ENCODE measurements around the gene GDF2. TPM values are rescaled to one million over a fixed set of nuclear protein-coding genes. Genes with fewer than 3 reads are reported as not detected.

The GDF2 gene
- total and polyA plus RNA-seq, 2 of the 4 experiments (the other 2 are of a cell fraction) = under 0.01 TPM; not detected in 1

DNA sequence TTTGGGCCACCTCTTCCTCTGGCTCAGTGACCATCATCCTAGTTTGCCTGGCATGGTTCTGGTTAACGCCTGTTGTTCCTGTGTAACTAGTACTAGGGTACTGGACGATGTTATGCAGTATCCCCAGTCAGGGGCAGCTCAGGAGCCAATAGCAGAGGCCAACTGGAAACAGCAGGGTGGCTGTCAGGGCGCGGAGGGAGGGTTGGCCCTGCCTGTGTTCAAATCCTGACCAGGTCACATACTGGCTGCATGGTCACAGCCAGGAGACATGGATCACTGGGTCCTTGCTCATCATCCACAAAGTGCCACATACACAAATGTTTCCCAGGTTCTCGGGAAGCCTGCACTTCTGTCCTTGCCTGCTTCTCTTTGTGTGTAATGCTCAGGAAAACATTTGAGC is 13.7 kb downstream of the GDF2 start:
- peaks cover 1% of the 10 kb centered on the region; the same call in 1 of the 2 replicates for H3K4me1 ChIP-seq (ENCODE audit: control insufficient read depth, insufficient read depth, low read length)
- H3K27me3 ChIP-seq (ENCODE audit: control insufficient read depth, insufficient read depth, low read length) = peaks cover 15% of the 10 kb centered on the region
- intact Hi-C loops (cut with micrococcal nuclease) = no loop called here
- ATAC-seq (ENCODE audit: low read depth) (no peak), DNase-seq (no peak)
- no CpG with 5 or more reads among the region's 5 CpGs for WGBS, 2 experiments (ENCODE audit: extremely low coverage in 2 of 2, insufficient read length in 1 of 2)
- no TSS peak for BruUV-seq (replicated peaks)
- peak overlapping the region; percentile 69; the same call in 1 of the 2 replicates for H4K91ac ChIP-seq (ENCODE audit: insufficient read depth, low read depth, low read length)
- peak overlapping the region in 1 of 2 experiments; percentile 19; a peak in 1 of 4 replicates for H4K8ac ChIP-seq (ENCODE audit: low read depth in 2 of 2, low read length in 2 of 2)
- no peak overlapping the region for H3K27ac ChIP-seq (ENCODE audit: insufficient read depth, low read length)
- TF ChIP-seq NFE2L2 (IDR thresholded peaks at IDR 0.05; ENCODE audit: low read depth, low read length) (no peak), SMC3 (IDR thresholded peaks at IDR 0.05; ENCODE audit: low read depth, low read length) (no peak), POLR2A (IDR thresholded peaks at IDR 0.05; ENCODE audit: low read depth, low read length) (no peak), CEBPB (IDR thresholded peaks at IDR 0.05; ENCODE audit: low read depth, low read length) (no peak), RAD21 (IDR thresholded peaks at IDR 0.05; ENCODE audit: low read length) (no peak), CHD1 (IDR thresholded peaks at IDR 0.05; ENCODE audit: low read depth, low read length) (no peak), RCOR1 (IDR thresholded peaks at IDR 0.05; ENCODE audit: insufficient replicate concordance, low read length) (no peak), MXI1 (IDR thresholded peaks at IDR 0.05; ENCODE audit: borderline replicate concordance, low read depth, low read length) (no peak)
- TF ChIP-seq, protein P1, sequence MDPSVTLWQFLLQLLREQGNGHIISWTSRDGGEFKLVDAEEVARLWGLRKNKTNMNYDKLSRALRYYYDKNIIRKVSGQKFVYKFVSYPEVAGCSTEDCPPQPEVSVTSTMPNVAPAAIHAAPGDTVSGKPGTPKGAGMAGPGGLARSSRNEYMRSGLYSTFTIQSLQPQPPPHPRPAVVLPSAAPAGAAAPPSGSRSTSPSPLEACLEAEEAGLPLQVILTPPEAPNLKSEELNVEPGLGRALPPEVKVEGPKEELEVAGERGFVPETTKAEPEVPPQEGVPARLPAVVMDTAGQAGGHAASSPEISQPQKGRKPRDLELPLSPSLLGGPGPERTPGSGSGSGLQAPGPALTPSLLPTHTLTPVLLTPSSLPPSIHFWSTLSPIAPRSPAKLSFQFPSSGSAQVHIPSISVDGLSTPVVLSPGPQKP (IDR thresholded peaks at IDR 0.05; ENCODE audit: borderline replicate concordance, low read depth, low read length) = no peak
- H2BK120ac ChIP-seq (ENCODE audit: low read depth, low read length) = peak overlapping the region; percentile 47
- in situ Hi-C loops (cut with MboI; ENCODE audit: low sequenced_read_pairs) = no loop called here
- no peak overlapping the region for H3K4me2 ChIP-seq (ENCODE audit: low read depth, low read length)
- no peak overlapping the region for H3K23ac ChIP-seq (ENCODE audit: low read depth, low read length)
- CTCF ChIA-PET = no interaction called here
- peak overlapping the region; percentile 48 for H2AK5ac ChIP-seq (ENCODE audit: low read depth, low read length)
- H3K9ac ChIP-seq (ENCODE audit: low read depth, low read length) = no peak overlapping the region
- peak overlapping the region; percentile 55 for H3K4ac ChIP-seq (ENCODE audit: low read depth, low read length)
- no peak overlapping the region for H3K18ac ChIP-seq (ENCODE audit: low read depth, low read length)
- H3K79me1 ChIP-seq (ENCODE audit: low read depth in 1 of 2, low read length in 2 of 2) = no peaks in the 10 kb centered on the region
- H2BK15ac ChIP-seq (ENCODE audit: low read depth, low read length) = peak overlapping the region; percentile 11; the same call in 1 of the 3 replicates
- POLR2A ChIA-PET (ENCODE audit: unreplicated experiment) = no interaction called here
- no peaks in the 10 kb centered on the region for H3K9me1 ChIP-seq (ENCODE audit: insufficient read depth, low read length)
- dilution Hi-C loops (cut with HindIII; ENCODE audit: low sequenced_read_pairs, unreplicated experiment) = no loop called here
- no peak overlapping the region for H3K4me3 ChIP-seq (ENCODE audit: insufficient read depth, low read depth, low read length)
- no peak overlapping the region for H3K56ac ChIP-seq (ENCODE audit: extremely low read depth, insufficient read depth, low read length)
- H2AK9ac ChIP-seq (replicated peaks; ENCODE audit: low read depth, low read length, poor library complexity) = no peak overlapping the region
- H3K14ac ChIP-seq (replicated peaks; ENCODE audit: low read depth, low read length) = peak overlapping the region; percentile 37
- no peaks in the 10 kb centered on the region for H3K9me3 ChIP-seq (ENCODE audit: control insufficient read depth, insufficient read depth, low read length)
- H2AFZ ChIP-seq (replicated peaks; ENCODE audit: low read length, poor library complexity) = peak overlapping the region; percentile 27
- H2BK5ac ChIP-seq (ENCODE audit: low read depth, low read length, poor library complexity, severe bottlenecking) = peak overlapping the region; percentile 61
- no peaks in the 10 kb centered on the region for H3K36me3 ChIP-seq (ENCODE audit: control insufficient read depth, insufficient read depth, low read length)
- 0 out of 2 replicates have a peak overlapping the region, but pooled peaks have one; percentile 5 for H2BK20ac ChIP-seq (ENCODE audit: low read depth, low read length)
- H4K20me1 ChIP-seq (ENCODE audit: insufficient read depth, low read length) = no peaks in the 10 kb centered on the region
- H4K5ac ChIP-seq (ENCODE audit: low read depth, low read length) = no peak overlapping the region
